Calu3 (cell line): Measurements from ENCODE around the gene PTCH2. TPM values are rescaled to one million over a fixed set of nuclear protein-coding genes. Genes with fewer than 3 reads are reported as not detected.

Source experiments
- BruUV-seq: library from RNA; stranded (reverse); fragments of 400-500 nt; replicated peaks from 2 replicates; lab custom pipeline; 2021; lab: Mats Ljungman, UMichigan
- CTCF ChIA-PET: fragments of 300-600 bp; sonication (Branson Sonifier 250); formaldehyde crosslinking; loops from one replicate; lab custom pipeline; 2022; ENCODE audit warnings: antibody characterized with exemption; lab: Charles Lee
- DNase-seq: peaks from one replicate; pipeline ENCODE4 v3.0.0; 2022
- H3K27ac Mint-ChIP-seq: one replicate; pipeline ENCODE4 v1.8.0; 2022; ENCODE audit warnings: mixed read lengths; ENCODE audit not compliant: unreplicated experiment
- H3K27me3 Mint-ChIP-seq: one replicate; pipeline ENCODE4 v1.8.0; 2022; ENCODE audit warnings: mixed read lengths; ENCODE audit not compliant: unreplicated experiment
- H3K36me3 Mint-ChIP-seq: one replicate; pipeline ENCODE4 v1.8.0; 2022; ENCODE audit warnings: mild to moderate bottlenecking, moderate library complexity, mixed read lengths; ENCODE audit not compliant: insufficient read depth, unreplicated experiment
- H3K4me1 Mint-ChIP-seq: one replicate; pipeline ENCODE4 v1.8.0; 2022; ENCODE audit warnings: mild to moderate bottlenecking, low read depth, mixed read lengths; ENCODE audit not compliant: unreplicated experiment
- H3K4me3 Mint-ChIP-seq: one replicate; pipeline ENCODE4 v1.8.0; 2022; ENCODE audit warnings: mild to moderate bottlenecking, low read depth, moderate library complexity, mixed read lengths; ENCODE audit not compliant: unreplicated experiment
- H3K9me3 Mint-ChIP-seq: one replicate; pipeline ENCODE4 v1.8.0; 2022; ENCODE audit warnings: low read depth, mixed read lengths; ENCODE audit not compliant: unreplicated experiment
- intact Hi-C: fragments of 100-400 bp; cut with micrococcal nuclease; formaldehyde crosslinking; loops from one replicate; pipeline ENCODE4 v1.10.0; 2022; ENCODE audit not compliant: unreplicated experiment
- total RNA-seq: library from RNA; stranded (reverse); gene quantifications from 2 replicates; pipeline ENCODE4 v1.2.3, GENCODE V29; 2022
- TF ChIP-seq, protein P1 (sequence below): fragments of 200-600 bp; IDR thresholded peaks from one replicate; pipeline ENCODE4 v1.8.0; 2022; ENCODE audit warnings: antibody characterized with exemption; ENCODE audit not compliant: unreplicated experiment

PTCH2 gene
- total RNA-seq, 1 experiment from 2014 or later: 0.78 TPM

DNA sequence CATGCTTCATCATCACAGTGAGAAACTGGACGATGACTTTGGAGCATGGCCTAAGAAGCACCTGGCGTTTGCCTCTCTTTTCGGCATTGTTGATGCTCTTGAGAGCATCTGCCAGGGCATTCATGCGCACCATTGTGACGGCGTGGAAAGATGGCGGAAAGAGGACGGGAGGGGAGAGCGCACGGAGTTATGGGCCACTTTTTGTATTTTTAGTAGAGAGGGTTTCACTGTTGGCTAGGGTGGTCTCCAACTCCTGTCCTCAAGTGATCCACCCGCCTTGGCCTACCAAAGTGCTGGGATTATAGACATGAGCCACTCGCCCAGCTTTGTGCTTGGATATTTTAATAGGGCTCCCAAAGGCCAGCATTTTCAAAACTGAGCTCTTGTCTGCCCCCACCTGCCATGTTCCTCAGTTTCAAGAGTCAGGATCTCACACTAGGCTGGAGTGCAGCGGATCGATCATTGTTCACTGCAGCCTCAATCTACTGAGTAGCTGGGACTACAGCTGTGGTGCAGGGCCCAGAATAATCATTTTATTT, 62.4 kb downstream of the PTCH2 start:
- TF ChIP-seq, protein P1, sequence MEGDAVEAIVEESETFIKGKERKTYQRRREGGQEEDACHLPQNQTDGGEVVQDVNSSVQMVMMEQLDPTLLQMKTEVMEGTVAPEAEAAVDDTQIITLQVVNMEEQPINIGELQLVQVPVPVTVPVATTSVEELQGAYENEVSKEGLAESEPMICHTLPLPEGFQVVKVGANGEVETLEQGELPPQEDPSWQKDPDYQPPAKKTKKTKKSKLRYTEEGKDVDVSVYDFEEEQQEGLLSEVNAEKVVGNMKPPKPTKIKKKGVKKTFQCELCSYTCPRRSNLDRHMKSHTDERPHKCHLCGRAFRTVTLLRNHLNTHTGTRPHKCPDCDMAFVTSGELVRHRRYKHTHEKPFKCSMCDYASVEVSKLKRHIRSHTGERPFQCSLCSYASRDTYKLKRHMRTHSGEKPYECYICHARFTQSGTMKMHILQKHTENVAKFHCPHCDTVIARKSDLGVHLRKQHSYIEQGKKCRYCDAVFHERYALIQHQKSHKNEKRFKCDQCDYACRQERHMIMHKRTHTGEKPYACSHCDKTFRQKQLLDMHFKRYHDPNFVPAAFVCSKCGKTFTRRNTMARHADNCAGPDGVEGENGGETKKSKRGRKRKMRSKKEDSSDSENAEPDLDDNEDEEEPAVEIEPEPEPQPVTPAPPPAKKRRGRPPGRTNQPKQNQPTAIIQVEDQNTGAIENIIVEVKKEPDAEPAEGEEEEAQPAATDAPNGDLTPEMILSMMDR: no peak
- Mint-ChIP-seq H3K9me3 (no peaks in the 10 kb centered on the region), H3K27ac (peak overlapping the region; percentile 71), H3K27me3 (no peaks in the 10 kb centered on the region), H3K36me3 (peaks cover 80% of the 10 kb centered on the region), H3K4me3 (no peak overlapping the region), H3K4me1 (peaks cover 19% of the 10 kb centered on the region)
- DNase-seq: no peak
- BruUV-seq: no TSS peak
- intact Hi-C loops: no loop called here
- CTCF ChIA-PET: interaction anchor here (0.6 to 0.9 kb wide), 3 partner anchors 16 to 238 kb away, joined by 3 read pairs; no protein-coding TSS in a partner anchor

GRCh38 chr1:44778705-44779576, 64.1 kb downstream of the PTCH2 start:
- no TSS peak for BruUV-seq
- Mint-ChIP-seq H3K27ac (no peak overlapping the region), H3K36me3 (peaks cover 89% of the 10 kb centered on the region), H3K9me3 (no peaks in the 10 kb centered on the region), H3K27me3 (no peaks in the 10 kb centered on the region), H3K4me3 (no peak overlapping the region), H3K4me1 (peaks cover 19% of the 10 kb centered on the region)
- intact Hi-C loops: no loop called here
- no peak for DNase-seq
- CTCF ChIA-PET: no interaction called here
- TF ChIP-seq, protein P1: no peak

DNA sequence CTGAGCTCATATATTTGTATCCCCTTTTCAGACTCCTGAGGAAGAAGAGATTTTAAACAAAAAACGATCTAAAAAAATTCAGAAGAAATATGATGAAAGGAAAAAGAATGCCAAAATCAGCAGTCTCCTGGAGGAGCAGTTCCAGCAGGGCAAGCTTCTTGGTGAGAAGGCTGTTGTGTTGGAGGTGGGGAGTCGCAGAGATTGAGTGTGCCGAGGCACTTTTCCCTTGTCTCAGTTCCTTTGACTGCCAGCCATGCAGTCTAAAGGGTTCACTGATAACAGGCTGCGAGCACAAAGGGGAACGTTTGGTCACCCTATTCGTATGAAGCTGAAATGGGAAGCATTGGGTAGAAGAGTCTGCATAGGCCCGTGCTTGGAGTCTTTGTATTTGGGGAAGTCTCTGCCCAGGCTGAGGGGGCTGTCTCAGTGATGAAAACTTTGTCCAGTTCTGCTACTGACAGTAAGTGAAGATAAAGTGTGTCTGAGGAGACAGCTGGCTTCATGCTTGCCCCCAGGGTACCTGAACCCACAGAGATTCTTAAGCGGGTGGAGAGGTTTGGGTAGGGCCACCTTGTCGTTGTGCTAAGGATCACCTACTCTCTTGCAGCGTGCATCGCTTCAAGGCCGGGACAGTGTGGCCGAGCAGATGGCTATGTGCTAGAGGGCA, 65.0 kb downstream of the PTCH2 start:
- Mint-ChIP-seq H3K4me1 (peaks cover 19% of the 10 kb centered on the region), H3K36me3 (peaks cover 82% of the 10 kb centered on the region), H3K9me3 (no peaks in the 10 kb centered on the region), H3K4me3 (peak overlapping the region; percentile 97), H3K27ac (peak overlapping the region; percentile 76), H3K27me3 (no peaks in the 10 kb centered on the region)
- intact Hi-C loops: no loop called here
- CTCF ChIA-PET: no interaction called here
- no TSS peak for BruUV-seq
- no peak for DNase-seq
- TF ChIP-seq, protein P1: no peak

DNA sequence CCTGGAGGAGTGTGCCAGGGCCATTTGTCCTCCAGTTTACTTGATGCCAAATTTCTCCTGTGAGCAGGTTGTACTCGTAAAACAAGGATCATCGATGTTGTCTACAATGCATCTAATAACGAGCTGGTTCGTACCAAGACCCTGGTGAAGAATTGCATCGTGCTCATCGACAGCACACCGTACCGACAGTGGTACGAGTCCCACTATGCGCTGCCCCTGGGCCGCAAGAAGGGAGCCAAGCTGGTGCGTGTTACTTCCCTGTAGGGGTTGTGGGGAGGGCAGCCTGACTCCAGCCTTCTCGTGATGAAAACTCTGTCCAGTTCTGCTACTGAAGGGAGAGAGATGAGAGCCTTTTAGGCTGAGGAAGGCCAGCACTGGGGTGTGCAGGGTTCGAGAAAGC, 65.5 kb downstream of the PTCH2 start:
- Mint-ChIP-seq H3K36me3 (peaks cover 77% of the 10 kb centered on the region), H3K4me3 (peak overlapping the region; percentile 97), H3K9me3 (no peaks in the 10 kb centered on the region), H3K27me3 (no peaks in the 10 kb centered on the region), H3K4me1 (peaks cover 19% of the 10 kb centered on the region), H3K27ac (peak overlapping the region; percentile 76)
- DNase-seq: no peak
- intact Hi-C loops: no loop called here
- CTCF ChIA-PET: no interaction called here
- no TSS peak for BruUV-seq
- TF ChIP-seq, protein P1: no peak
